Activated CD4-positive, alpha-beta memory T cell treated with anti-CD3 and anti-CD28 coated beads for 36 hours (primary cell): ENCODE data around the gene PPM1M. TPM values are rescaled to one million over a fixed set of nuclear protein-coding genes. Genes with fewer than 3 reads are reported as not detected.
A peak's percentile ranks its signal among the peaks of the same experiment; 100 is the strongest.

Source experiments
- CTCF ChIA-PET: fragments of 350-600 bp; sonication (Branson Sonifier 250); formaldehyde crosslinking; loops from one replicate; lab custom pipeline; 2021; ENCODE audit warnings: antibody characterized with exemption, inconsistent platforms; lab: Charles Lee
- POLR2A ChIA-PET: fragments of 350-600 bp; sonication (Branson Sonifier 250); formaldehyde crosslinking; loops from one replicate; lab custom pipeline; 2021; ENCODE audit warnings: antibody characterized with exemption; lab: Charles Lee
- DNase-seq: peaks from one replicate; pipeline ENCODE4 v3.0.0-alpha.2; 2020
- H3K27ac Mint-ChIP-seq: one replicate; pipeline ENCODE4 v1.8.0; 2021; ENCODE audit warnings: mixed read lengths
- H3K27me3 Mint-ChIP-seq: one replicate; pipeline ENCODE4 v1.8.0; 2021; ENCODE audit warnings: mixed read lengths
- H3K36me3 Mint-ChIP-seq: one replicate; pipeline ENCODE4 v1.8.0; 2021; ENCODE audit warnings: mixed read lengths
- H3K4me1 Mint-ChIP-seq: one replicate; pipeline ENCODE4 v1.8.0; 2021; ENCODE audit warnings: low read depth, mixed read lengths
- H3K4me3 Mint-ChIP-seq: one replicate; pipeline ENCODE4 v1.8.0; 2021; ENCODE audit warnings: mild to moderate bottlenecking, mixed read lengths
- H3K9me3 Mint-ChIP-seq: one replicate; pipeline ENCODE4 v1.8.0; 2021; ENCODE audit warnings: mixed read lengths
- intact Hi-C: fragments of 100-400 bp; cut with micrococcal nuclease; formaldehyde crosslinking; loops from one replicate; pipeline ENCODE4 v1.15.1; 2023
- total RNA-seq, 2 experiments: library from RNA; stranded (reverse); gene quantifications; one replicate each; pipeline ENCODE4 v1.2.3, GENCODE V29; 2021

The PPM1M gene
- total RNA-seq, 2 experiments from 2014 or later: 111 TPM

DNA sequence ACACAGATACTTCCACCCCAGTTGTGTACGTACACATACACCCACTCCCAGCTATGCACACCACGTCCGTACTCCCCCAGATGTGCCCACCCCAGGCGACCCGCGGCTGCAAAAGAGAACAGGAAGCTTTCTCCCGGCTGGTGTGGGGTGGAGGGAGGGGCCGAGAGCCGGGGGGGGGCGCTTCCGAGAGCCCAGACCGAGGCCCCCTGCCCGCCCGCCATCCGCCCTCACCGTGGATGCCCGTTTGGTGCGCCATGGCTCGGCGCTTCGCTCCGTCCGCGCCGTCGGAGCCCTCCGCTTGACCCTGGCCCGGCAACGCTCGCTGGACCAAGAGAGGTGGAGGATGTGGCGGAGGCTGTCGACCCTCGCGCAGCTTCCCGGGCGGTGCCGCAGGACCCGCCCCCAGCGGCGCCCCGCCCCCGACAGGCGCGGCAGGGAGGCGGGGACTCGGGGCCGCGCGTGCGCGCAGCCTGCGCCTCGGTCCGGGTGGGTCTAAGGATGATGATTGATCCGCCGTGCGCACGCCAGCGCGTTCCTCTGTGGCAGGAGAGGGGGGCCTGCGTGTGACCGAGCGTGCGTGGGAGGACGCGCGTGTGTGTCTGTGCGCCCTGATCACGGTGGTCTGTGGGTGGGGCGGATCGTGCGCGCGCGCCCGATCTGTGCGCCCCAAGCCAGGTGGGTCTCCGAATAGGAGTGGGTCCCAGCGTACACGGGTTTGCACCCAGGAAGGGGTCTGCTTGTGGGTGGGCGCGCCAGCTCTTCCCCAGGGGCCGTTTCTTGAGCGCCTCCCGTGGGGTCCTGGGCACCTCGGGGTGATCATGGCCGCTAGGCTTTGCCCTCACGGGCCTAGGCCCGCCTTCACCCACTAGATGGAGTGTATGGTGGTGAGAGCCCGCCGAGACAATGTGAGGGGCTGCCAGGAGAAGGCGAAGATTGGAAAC lies 6.5 kb upstream of the PPM1M start, which contains the start of gene TWF2:
Gene TWF2, minus strand, starts transcription at position 398 of the 941 bp plus-strand sequence. Its CDS starts 142 bp downstream, at position 256.
- peak; percentile 90 for DNase-seq
- peaks cover 33% of the 10 kb centered on the region for H3K36me3 Mint-ChIP-seq
- CTCF ChIA-PET: interaction anchor here (0.6 to 11.6 kb wide), 9 partner anchors 9 to 872 kb away, joined by 3 to 148 read pairs (median 6); partner anchors contain the start of genes GLYCTK and WDR82
- peak within 1 kb of the TSS; percentile 97 for H3K27ac Mint-ChIP-seq
- POLR2A ChIA-PET: interaction anchor here (0.8 to 8.7 kb wide), 9 partner anchors 11 to 49 kb away, joined by 3 to 87 read pairs (median 6); partner anchors contain the start of genes GLYCTK and WDR82
- peak within 1 kb of the TSS; percentile 99 for H3K4me3 Mint-ChIP-seq
- intact Hi-C loops: loop anchor here (1.0 kb wide), 1 partner anchor 182 kb away; no protein-coding TSS in a partner anchor
- H3K4me1 Mint-ChIP-seq: peaks cover 70% of the 10 kb centered on the region
- peaks cover 5% of the 10 kb centered on the region for H3K9me3 Mint-ChIP-seq
- H3K27me3 Mint-ChIP-seq: no peaks in the 10 kb centered on the region

DNA sequence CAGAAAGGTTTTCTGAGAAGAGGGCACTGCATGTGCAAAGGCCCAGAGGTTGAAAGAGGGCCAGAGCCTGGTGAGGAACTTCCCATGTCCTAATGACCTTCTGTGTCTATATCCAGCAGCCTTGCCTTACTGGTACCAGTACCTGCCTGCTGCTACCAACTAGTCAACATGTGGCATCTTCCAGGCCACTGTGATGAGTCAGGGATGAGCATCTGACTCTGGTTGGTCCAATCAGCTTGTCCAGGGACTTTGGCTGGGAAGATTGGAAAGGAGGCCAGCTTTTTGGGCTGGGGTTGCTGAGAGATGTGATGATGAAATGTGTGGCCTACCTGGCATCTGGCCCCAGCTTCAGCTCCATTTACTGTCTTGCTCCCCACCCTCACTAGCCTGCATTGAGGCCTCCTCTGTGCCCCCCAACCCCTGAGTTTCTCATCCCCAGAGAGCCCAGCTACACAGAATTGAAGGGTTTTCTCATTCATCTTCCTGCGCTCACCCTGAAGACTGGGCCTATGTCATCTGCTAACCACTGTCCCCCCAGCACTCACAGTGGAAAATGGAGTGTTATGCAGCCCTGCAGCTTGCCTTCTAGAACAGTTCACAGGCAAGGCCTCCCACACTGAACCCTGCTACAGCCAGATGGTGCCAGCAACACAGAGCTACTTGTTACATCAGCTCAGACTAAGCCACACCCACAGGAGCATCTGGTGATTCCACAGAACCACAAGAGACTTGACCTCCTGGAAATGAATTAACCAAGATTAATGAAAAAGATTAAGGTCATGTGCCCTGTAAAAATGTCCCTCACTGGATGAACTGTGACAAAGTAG lies 5.3 kb upstream of the PPM1M start:
- H3K27me3 Mint-ChIP-seq: no peaks in the 10 kb centered on the region
- H3K9me3 Mint-ChIP-seq: peaks cover 5% of the 10 kb centered on the region
- DNase-seq: peak; percentile 83
- H3K4me1 Mint-ChIP-seq: peaks cover 77% of the 10 kb centered on the region
- peaks cover 34% of the 10 kb centered on the region for H3K36me3 Mint-ChIP-seq
- H3K27ac Mint-ChIP-seq: peak overlapping the region; percentile 97
- ChIA-PET POLR2A (interaction anchor here (0.7 to 8.7 kb wide), 11 partner anchors 9 to 49 kb away, joined by 3 to 128 read pairs (median 6); partner anchors contain the start of genes GLYCTK and WDR82), CTCF (interaction anchor here (0.6 to 11.6 kb wide), 12 partner anchors 8 to 266 kb away, joined by 3 to 148 read pairs (median 4); partner anchors contain the start of genes ABHD14B and WDR82)
- intact Hi-C loops: loop anchor here (1.0 kb wide), 4 partner anchors 20 to 86 kb away; partner anchors contain the start of genes POC1A and WDR82
- peak overlapping the region; percentile 99 for H3K4me3 Mint-ChIP-seq

DNA sequence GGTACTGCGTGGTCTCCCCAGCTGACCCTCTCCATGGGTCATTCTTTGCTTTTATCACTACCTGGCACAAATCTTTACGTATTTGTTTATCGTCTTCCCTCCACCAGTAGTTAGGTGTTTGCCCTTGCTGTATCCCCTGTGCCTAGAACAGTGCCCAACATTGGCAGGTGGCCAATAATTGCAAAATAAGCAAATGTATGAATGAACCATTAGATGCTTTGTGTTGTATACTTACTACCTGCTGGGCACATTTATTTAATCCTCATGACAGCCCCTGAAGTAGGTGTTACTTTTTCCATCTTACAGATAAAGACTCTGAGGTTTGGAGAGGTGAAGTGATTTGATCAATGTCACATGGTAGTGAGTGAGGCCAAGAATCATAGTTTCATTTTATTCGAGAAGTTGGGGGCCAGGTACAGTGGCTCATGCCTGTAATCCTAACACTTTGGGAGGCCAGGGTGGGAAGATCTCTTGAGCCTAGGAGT lies 4.6 kb upstream of the PPM1M start:
- Mint-ChIP-seq H3K27ac (peak overlapping the region; percentile 97), H3K4me3 (peak overlapping the region; percentile 99), H3K27me3 (no peaks in the 10 kb centered on the region), H3K4me1 (peaks cover 72% of the 10 kb centered on the region), H3K9me3 (peaks cover 5% of the 10 kb centered on the region), H3K36me3 (peaks cover 31% of the 10 kb centered on the region)
- ChIA-PET POLR2A (interaction anchor here (0.7 to 8.7 kb wide), 9 partner anchors 8 to 218 kb away, joined by 3 to 128 read pairs (median 7); partner anchors contain the start of genes GLYCTK and WDR82), CTCF (interaction anchor here (0.9 to 11.6 kb wide), 11 partner anchors 9 to 267 kb away, joined by 3 to 148 read pairs (median 5); partner anchors contain the start of genes ABHD14B and WDR82)
- no peak for DNase-seq
- intact Hi-C loops: loop anchor here (1.0 kb wide), 5 partner anchors 12 to 87 kb away; partner anchors contain the start of genes POC1A and WDR82

DNA sequence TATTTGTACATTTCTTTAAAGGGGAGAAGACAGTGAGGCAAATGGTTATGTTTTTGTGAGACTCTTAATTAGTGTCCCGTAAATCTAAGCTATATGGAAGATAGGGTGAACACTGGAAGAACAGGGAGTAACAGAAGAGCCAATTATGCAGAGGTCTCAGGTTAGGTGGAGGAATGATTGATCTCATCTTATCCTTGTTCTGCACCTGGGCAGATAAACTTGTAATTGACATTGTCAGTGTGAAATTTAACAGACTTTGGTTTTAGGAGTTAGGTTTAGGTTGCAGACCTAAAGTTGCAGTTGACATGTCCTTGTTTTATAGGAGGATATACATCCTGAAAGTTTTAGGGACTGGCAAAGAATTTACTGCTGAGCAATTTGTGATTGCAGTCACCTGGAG lies 3.5 kb upstream of the PPM1M start:
- H3K4me3 Mint-ChIP-seq: peak overlapping the region; percentile 9
- peak overlapping the region; percentile 79 for H3K27ac Mint-ChIP-seq
- intact Hi-C loops: no loop called here
- no peaks in the 10 kb centered on the region for H3K27me3 Mint-ChIP-seq
- DNase-seq: no peak
- ChIA-PET CTCF (interaction anchor here (0.8 to 11.6 kb wide), 3 partner anchors 10 to 37 kb away, joined by 4 to 148 read pairs (median 16); partner anchors contain the start of gene WDR82), POLR2A (interaction anchor here (0.7 to 8.7 kb wide), 6 partner anchors 10 to 45 kb away, joined by 3 to 128 read pairs (median 8); partner anchors contain the start of genes GLYCTK, TLR9 and WDR82)
- H3K9me3 Mint-ChIP-seq: peaks cover 5% of the 10 kb centered on the region
- peaks cover 66% of the 10 kb centered on the region for H3K4me1 Mint-ChIP-seq
- peaks cover 38% of the 10 kb centered on the region for H3K36me3 Mint-ChIP-seq

DNA sequence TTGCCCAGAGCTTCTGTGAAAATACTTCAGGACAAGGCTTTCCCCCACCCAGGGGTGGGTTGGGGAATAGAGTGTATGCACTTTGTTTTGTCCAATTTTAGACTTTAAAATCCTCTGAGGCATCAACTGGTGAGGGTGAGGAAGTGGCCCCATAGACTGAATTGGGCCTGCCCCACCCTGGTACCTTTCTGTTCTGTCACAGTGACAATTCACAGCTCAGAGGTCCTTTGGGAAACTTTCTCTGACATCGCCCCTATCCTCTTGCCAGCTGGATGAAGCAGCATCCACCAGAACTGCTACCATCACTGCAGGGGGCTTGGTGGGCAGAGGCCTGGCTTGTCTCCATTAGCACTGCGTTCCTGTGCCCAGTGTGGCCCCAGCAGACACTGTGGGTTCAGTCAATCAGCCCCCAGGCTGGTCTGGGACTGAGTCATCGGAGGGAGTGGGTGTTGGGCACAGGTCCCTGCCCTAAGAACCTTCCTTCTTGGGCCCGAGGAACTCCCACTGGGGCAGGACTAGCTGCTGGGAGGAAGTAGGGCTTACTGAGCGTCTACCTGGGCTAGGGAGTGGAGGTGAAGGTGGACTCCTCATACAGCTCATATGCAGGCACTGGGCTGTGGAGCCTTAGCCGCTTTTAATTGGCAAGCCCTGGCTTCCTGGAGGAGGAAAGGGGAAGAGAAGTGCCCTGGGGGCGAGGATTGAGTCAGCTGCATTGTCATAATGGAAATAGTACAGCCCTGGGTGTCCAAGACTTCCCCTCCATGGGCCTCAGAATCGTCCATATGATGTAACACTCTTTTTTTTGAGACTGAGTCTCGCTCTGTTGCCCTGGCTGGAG lies 1.5 kb upstream of the PPM1M start:
- DNase-seq: peak; percentile 84
- intact Hi-C loops: no loop called here
- H3K27me3 Mint-ChIP-seq: no peaks in the 10 kb centered on the region
- H3K4me1 Mint-ChIP-seq: peaks cover 72% of the 10 kb centered on the region
- ChIA-PET CTCF (interaction anchor here (0.9 to 11.6 kb wide), 8 partner anchors 8 to 95 kb away, joined by 3 to 148 read pairs (median 4); partner anchors contain the start of genes GLYCTK and WDR82), POLR2A (interaction anchor here (1.1 to 8.7 kb wide), 6 partner anchors 8 to 44 kb away, joined by 3 to 128 read pairs (median 8); partner anchors contain the start of genes GLYCTK, TLR9 and WDR82)
- peaks cover 50% of the 10 kb centered on the region for H3K36me3 Mint-ChIP-seq
- H3K4me3 Mint-ChIP-seq: peak overlapping the region; percentile 75
- H3K9me3 Mint-ChIP-seq: peaks cover 5% of the 10 kb centered on the region
- H3K27ac Mint-ChIP-seq: peak overlapping the region; percentile 91

DNA sequence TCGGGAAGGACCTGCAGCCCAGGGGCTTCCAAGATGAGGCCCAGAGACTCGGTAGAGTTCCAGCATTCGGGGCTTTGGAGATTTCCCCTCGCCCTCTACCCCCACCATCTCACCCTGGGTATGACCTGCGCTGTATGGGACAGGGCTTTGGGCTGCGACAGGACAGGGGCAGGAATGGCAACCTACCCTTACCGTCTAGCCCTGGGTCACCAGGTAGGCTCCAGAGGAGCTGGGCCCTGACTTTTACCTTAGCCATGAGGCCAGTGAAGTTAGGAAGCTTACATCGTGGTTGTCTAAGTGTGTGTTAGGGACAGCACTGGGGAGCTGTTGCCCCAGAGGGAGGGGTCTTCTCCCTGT lies 683 bp downstream of the PPM1M start:
- H3K36me3 Mint-ChIP-seq: peaks cover 48% of the 10 kb centered on the region
- ChIA-PET POLR2A (interaction anchor here (0.8 to 7.8 kb wide), 8 partner anchors 8 to 32 kb away, joined by 3 to 128 read pairs (median 4); partner anchors contain the start of gene WDR82), CTCF (interaction anchor here (0.5 to 1.9 kb wide), 7 partner anchors 15 to 152 kb away, joined by 3 to 13 read pairs (median 7); partner anchors contain the start of gene WDR82)
- no peak for DNase-seq
- no peaks in the 10 kb centered on the region for H3K27me3 Mint-ChIP-seq
- peak overlapping the region; percentile 95 for H3K4me3 Mint-ChIP-seq
- peaks cover 5% of the 10 kb centered on the region for H3K9me3 Mint-ChIP-seq
- H3K4me1 Mint-ChIP-seq: peaks cover 76% of the 10 kb centered on the region
- peak overlapping the region; percentile 94 for H3K27ac Mint-ChIP-seq
- intact Hi-C loops: no loop called here

DNA sequence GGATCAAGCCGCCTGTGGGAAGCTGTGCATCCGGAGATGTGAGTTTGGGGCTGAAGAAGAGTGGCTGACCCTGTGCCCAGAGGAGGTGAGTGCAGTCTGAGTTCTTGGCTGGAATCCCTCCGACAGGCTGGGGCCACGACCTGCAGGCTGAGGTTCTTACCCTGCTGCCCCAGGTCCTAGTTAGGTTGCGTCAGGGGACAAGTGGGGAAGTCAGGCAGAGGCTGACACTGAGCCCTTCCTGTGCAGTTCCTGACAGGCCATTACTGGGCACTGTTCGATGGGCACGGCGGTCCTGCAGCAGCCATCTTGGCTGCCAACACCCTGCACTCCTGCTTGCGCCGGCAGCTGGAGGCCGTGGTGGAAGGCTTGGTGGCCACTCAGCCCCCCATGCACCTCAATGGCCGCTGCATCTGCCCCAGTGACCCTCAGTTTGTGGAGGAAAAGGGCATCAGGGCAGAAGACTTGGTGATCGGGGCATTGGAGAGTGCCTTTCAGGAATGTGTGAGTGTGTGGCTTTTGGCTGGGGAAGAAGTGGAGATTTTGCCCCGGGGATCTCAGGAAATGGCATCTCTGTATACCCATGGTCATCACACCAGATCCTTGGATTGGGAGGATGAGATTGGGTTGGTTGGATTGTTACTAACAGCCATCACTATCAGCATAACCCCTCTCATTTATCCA lies 1.3 kb downstream of the PPM1M start:
- intact Hi-C loops: no loop called here

DNA sequence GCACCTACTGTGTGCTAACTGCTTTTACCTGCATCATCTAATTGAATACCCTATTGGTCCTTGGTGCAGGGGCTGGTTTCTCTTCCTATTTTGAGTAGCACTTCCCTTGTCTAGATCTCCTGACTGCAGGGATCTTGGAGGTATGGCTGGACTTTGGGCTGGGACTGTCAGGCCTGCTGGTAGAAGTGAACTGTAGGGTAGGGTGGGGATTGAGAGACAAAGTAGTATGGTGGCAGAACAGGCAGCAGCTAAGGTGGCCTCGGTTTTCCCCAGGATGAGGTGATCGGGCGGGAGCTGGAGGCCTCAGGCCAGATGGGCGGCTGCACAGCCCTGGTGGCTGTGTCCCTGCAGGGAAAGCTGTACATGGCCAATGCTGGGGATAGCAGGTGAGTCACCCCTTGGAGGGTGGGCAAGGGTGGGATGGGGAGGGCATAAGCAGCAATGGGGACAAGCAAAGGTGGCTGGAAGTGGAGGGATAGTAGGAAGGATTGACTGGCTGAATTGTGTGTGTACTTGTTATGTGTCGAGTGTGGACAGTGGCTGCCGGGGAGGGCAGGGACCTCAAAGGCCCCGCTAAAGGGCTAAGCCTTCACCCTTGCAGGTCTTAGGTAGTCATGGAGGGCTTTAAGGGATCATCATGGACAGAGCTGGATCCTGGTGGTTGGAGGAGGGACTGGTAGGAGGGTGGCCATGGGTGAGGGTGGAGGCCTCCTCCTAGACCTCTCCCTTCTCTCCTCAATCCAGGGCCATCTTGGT lies 2.0 kb downstream of the PPM1M start:
- Mint-ChIP-seq H3K36me3 (peaks cover 55% of the 10 kb centered on the region), H3K27ac (peak overlapping the region; percentile 94), H3K4me1 (peaks cover 74% of the 10 kb centered on the region), H3K4me3 (peak overlapping the region; percentile 95), H3K9me3 (peaks cover 5% of the 10 kb centered on the region), H3K27me3 (no peaks in the 10 kb centered on the region)
- CTCF ChIA-PET: interaction anchor here (0.7 to 4.9 kb wide), 5 partner anchors 9 to 30 kb away, joined by 3 to 23 read pairs (median 5); partner anchors contain the start of gene TWF2
- POLR2A ChIA-PET: interaction anchor here (0.8 to 7.8 kb wide), 6 partner anchors 12 to 232 kb away, joined by 3 to 128 read pairs (median 5); partner anchors contain the start of gene WDR82
- DNase-seq: peak; percentile 12
- intact Hi-C loops: no loop called here

More for the DNA sequence above, 1.3 kb downstream of the PPM1M start:
- ChIA-PET POLR2A (interaction anchor here (1.0 to 7.8 kb wide), 6 partner anchors 9 to 31 kb away, joined by 3 to 128 read pairs (median 4); partner anchors contain the start of gene WDR82), CTCF (interaction anchor here (0.5 to 1.9 kb wide), 5 partner anchors 15 to 152 kb away, joined by 3 to 13 read pairs (median 8); partner anchors contain the start of gene WDR82)
- H3K9me3 Mint-ChIP-seq: peaks cover 5% of the 10 kb centered on the region
- H3K4me3 Mint-ChIP-seq: peak overlapping the region; percentile 95
- no peaks in the 10 kb centered on the region for H3K27me3 Mint-ChIP-seq
- peaks cover 50% of the 10 kb centered on the region for H3K36me3 Mint-ChIP-seq
- DNase-seq: peak; percentile 48
- peak overlapping the region; percentile 94 for H3K27ac Mint-ChIP-seq
- peaks cover 74% of the 10 kb centered on the region for H3K4me1 Mint-ChIP-seq

DNA sequence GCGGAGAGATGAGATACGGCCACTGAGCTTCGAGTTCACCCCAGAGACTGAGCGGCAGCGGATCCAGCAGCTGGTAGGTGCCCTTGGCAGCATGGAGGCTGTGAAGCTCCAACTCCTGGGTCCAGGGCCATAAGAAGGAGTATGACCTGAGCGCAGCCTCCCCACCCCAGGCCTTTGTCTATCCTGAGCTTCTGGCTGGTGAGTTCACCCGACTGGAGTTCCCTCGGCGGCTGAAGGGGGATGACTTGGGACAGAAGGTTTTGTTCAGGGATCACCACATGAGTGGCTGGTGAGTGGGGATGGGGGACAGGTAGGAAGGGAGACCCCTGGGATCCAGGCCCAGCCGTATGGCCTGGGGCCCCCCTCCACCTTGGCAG lies 2.6 kb downstream of the PPM1M start:
- Mint-ChIP-seq H3K4me1 (peaks cover 77% of the 10 kb centered on the region), H3K27ac (peak overlapping the region; percentile 94), H3K27me3 (no peaks in the 10 kb centered on the region), H3K4me3 (peak overlapping the region; percentile 95), H3K36me3 (peaks cover 59% of the 10 kb centered on the region), H3K9me3 (peaks cover 4% of the 10 kb centered on the region)
- CTCF ChIA-PET: interaction anchor here (0.7 to 4.9 kb wide), 4 partner anchors 9 to 29 kb away, joined by 3 to 23 read pairs (median 4); partner anchors contain the start of gene TWF2
- peak; percentile 14 for DNase-seq
- intact Hi-C loops: no loop called here
- POLR2A ChIA-PET: interaction anchor here (0.8 to 1.7 kb wide), 6 partner anchors 8 to 233 kb away, joined by 3 to 7 read pairs (median 6); partner anchors contain the start of gene WDR82
